ENCODE data around the gene PLEKHG1.

PLEKHG1 gene

DNA sequence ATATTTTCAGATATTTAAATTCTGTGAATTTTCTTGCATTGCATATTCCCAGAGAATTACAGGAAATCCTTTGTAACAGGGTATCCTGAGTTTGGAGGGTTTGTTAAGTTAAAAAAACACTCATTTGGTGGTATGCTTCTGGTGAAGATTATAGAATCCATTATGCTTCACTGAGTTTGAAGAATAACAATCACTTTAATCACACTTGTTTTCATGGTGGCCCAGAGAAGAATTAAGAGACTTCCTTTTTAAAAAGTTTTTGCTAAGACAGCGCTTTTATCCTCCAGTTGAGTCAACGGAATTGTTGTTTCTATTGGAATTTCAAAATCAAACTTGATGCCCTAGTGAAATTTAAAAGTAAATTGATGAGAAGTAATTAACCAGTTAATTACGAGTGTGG lies 17.4 kb downstream of the PLEKHG1 start:
- Histone ChIP-seq H3F3A (ENCODE audit: low read depth) (no peaks in the 10 kb centered on the region; the same call in 1 of the 2 replicates), H3K4me3 (ENCODE audit: low read length, poor library complexity, severe bottlenecking) (peak overlapping the region; percentile 0), H3K9me2 (replicated peaks; ENCODE audit: low read depth, low read length) (no peaks in the 10 kb centered on the region), H3K4me1 (ENCODE audit: insufficient read depth, low read length, poor library complexity, severe bottlenecking) (peaks cover 92% of the 10 kb centered on the region), H3K36me3 (ENCODE audit: insufficient read depth, low read length) (no peaks in the 10 kb centered on the region), H4K20me1 (ENCODE audit: insufficient read depth, low read length, poor library complexity, severe bottlenecking) (no peaks in the 10 kb centered on the region), H3K27me3 (ENCODE audit: insufficient read depth, low read length, poor library complexity, severe bottlenecking) (no peaks in the 10 kb centered on the region), H3K9ac (ENCODE audit: low read depth, low read length, poor library complexity, severe bottlenecking) (peak overlapping the region; percentile 28), H3K9me3 (ENCODE audit: insufficient read depth, low read depth, low read length) (no peaks in the 10 kb centered on the region), H3K4me2 (ENCODE audit: low read depth, low read length, poor library complexity, severe bottlenecking) (peak overlapping the region; percentile 37), H2AFZ (ENCODE audit: low read length) (no peak overlapping the region), H3K79me2 (ENCODE audit: insufficient read depth, low read length) (peaks cover 96% of the 10 kb centered on the region)
- TF ChIP-seq, protein P1, sequence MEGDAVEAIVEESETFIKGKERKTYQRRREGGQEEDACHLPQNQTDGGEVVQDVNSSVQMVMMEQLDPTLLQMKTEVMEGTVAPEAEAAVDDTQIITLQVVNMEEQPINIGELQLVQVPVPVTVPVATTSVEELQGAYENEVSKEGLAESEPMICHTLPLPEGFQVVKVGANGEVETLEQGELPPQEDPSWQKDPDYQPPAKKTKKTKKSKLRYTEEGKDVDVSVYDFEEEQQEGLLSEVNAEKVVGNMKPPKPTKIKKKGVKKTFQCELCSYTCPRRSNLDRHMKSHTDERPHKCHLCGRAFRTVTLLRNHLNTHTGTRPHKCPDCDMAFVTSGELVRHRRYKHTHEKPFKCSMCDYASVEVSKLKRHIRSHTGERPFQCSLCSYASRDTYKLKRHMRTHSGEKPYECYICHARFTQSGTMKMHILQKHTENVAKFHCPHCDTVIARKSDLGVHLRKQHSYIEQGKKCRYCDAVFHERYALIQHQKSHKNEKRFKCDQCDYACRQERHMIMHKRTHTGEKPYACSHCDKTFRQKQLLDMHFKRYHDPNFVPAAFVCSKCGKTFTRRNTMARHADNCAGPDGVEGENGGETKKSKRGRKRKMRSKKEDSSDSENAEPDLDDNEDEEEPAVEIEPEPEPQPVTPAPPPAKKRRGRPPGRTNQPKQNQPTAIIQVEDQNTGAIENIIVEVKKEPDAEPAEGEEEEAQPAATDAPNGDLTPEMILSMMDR (conservative IDR thresholded peaks at IDR 0.05; ENCODE audit: low read length), result no peak
- TF ChIP-seq EZH2phosphoT487 (IDR thresholded peaks at IDR 0.05; ENCODE audit: borderline replicate concordance), result no peak

DNA sequence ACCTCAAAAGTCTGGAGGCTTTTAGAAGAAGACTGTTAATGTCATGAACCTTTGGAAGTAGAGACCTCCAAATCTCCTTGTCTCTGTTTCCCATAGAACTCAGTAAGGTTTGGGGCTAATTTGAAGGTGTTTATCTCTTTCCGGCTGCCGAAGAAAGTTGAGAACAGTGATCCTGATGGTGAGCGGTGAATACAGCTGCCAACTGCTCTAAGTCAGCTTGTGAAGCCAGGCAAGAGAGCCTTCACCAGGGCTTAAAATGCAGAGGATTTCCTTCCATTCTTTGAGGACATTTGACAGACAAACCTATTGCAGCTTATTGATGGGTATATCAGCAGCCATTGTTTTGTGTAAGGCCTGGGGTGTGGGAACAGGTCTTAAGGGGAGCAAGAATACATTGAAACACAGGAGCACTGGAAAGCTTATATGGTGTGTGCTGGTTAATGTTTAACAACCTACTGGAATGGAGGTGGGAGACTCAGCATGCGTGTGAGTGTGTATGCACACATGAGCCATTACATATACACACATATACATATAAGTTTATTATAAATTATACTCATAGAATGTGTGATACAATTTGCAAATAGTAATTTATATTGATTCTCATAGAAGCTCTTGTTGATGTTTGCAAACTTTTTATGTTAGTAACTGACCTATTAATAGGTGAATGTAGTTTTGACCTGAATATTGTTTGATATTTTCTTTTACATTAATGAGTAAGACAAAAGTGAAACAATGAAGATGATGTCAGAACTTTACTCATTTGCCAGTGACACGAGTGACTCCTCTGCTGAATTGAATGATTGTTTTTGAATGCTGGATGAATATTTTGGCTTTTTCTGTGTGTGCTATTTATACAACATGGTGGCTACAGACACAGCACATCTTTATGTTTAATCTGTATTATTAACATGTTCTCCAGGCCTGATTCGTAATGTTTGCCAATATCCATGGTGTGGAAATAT lies 18.1 kb downstream of the PLEKHG1 start:
- Histone ChIP-seq H3K9ac (ENCODE audit: low read depth, low read length, poor library complexity, severe bottlenecking) (peak overlapping the region; percentile 28), H2AFZ (ENCODE audit: low read length) (no peak overlapping the region), H3K4me2 (ENCODE audit: low read depth, low read length, poor library complexity, severe bottlenecking) (peak overlapping the region; percentile 37), H3K79me2 (ENCODE audit: insufficient read depth, low read length) (peaks cover 90% of the 10 kb centered on the region), H4K20me1 (ENCODE audit: insufficient read depth, low read length, poor library complexity, severe bottlenecking) (no peaks in the 10 kb centered on the region), H3K36me3 (ENCODE audit: insufficient read depth, low read length) (no peaks in the 10 kb centered on the region), H3F3A (ENCODE audit: low read depth) (peaks cover 5% of the 10 kb centered on the region; the same call in 1 of the 2 replicates), H3K4me3 (ENCODE audit: low read length, poor library complexity, severe bottlenecking) (no peak overlapping the region), H3K9me3 (ENCODE audit: insufficient read depth, low read depth, low read length) (no peaks in the 10 kb centered on the region), H3K27me3 (ENCODE audit: insufficient read depth, low read length, poor library complexity, severe bottlenecking) (no peaks in the 10 kb centered on the region), H3K4me1 (ENCODE audit: insufficient read depth, low read length, poor library complexity, severe bottlenecking) (peaks cover 92% of the 10 kb centered on the region), H3K9me2 (replicated peaks; ENCODE audit: low read depth, low read length) (no peaks in the 10 kb centered on the region)
- TF ChIP-seq, protein P1 (conservative IDR thresholded peaks at IDR 0.05; ENCODE audit: low read length), result no peak
- TF ChIP-seq EZH2phosphoT487 (IDR thresholded peaks at IDR 0.05; ENCODE audit: borderline replicate concordance), result no peak

- no peak overlapping the region for H3K4me3 ChIP-seq (ENCODE audit: low read length, poor library complexity, severe bottlenecking)
- H3K27me3 ChIP-seq (ENCODE audit: insufficient read depth, low read length, poor library complexity, severe bottlenecking), result no peaks in the 10 kb centered on the region
- H3F3A ChIP-seq (ENCODE audit: low read depth), result peaks cover 16% of the 10 kb centered on the region
- TF ChIP-seq, protein P1 (conservative IDR thresholded peaks at IDR 0.05; ENCODE audit: low read length), result no peak
- no peak for TF ChIP-seq EZH2phosphoT487 (IDR thresholded peaks at IDR 0.05; ENCODE audit: borderline replicate concordance)
- H4K20me1 ChIP-seq (ENCODE audit: insufficient read depth, low read length, poor library complexity, severe bottlenecking), result no peaks in the 10 kb centered on the region
- no peak overlapping the region for H2AFZ ChIP-seq (ENCODE audit: low read length)
- H3K4me2 ChIP-seq (ENCODE audit: low read depth, low read length, poor library complexity, severe bottlenecking), result peak overlapping the region; percentile 15
- H3K4me1 ChIP-seq (ENCODE audit: insufficient read depth, low read length, poor library complexity, severe bottlenecking), result peaks cover 90% of the 10 kb centered on the region
- H3K79me2 ChIP-seq (ENCODE audit: insufficient read depth, low read length), result peaks cover 81% of the 10 kb centered on the region
- H3K9me3 ChIP-seq (ENCODE audit: insufficient read depth, low read depth, low read length), result no peaks in the 10 kb centered on the region
- H3K36me3 ChIP-seq (ENCODE audit: insufficient read depth, low read length), result 0 out of 2 replicates have a peak, but pooled peaks cover under 1% of the 10 kb centered on the region
- no peaks in the 10 kb centered on the region for H3K9me2 ChIP-seq (replicated peaks; ENCODE audit: low read depth, low read length)
- no peak overlapping the region for H3K9ac ChIP-seq (ENCODE audit: low read depth, low read length, poor library complexity, severe bottlenecking)
These were observed 19.6 kb downstream of the PLEKHG1 start for GRCh38 chr6:150619275-150619674.

Measured in Loucy (cell line).